A549 treated with Hydrocortisone at 1 μM for 4 hours (cell line): ENCODE results near the gene CCL4. TPM values are rescaled to one million over a fixed set of nuclear protein-coding genes. Genes with fewer than 3 reads are reported as not detected.

ENCODE experiments used
- total RNA-seq: library from RNA; stranded (reverse); fragments of 200-300 nt; extraction: Qiagen RNA extraction; gene quantifications from 5 replicates; pipeline ENCODE4 v1.2.3, GENCODE V29; 2022

Gene CCL4
- total RNA-seq, result not detected in 5 replicates

GRCh38 chr17:36103401-36103975 is at the start of gene CCL4:
Gene CCL4 (plus strand): TSS chr17:36103827. CDS start chr17:36103906, 79 bp downstream.

GRCh38 chr17:36063786-36064541 is 39.7 kb upstream of the CCL4 start, which contains the start of gene CCL18:
Gene CCL18 (plus strand): TSS chr17:36064272. CDS start chr17:36064343, 71 bp downstream.

GRCh38 chr17:36089888-36090836 is 13.5 kb upstream of the CCL4 start, which contains the start of gene CCL3:
Gene CCL3 (minus strand): TSS chr17:36090143. CDS start chr17:36090058, 85 bp downstream.

Other genes with a start within 250 kb of the CCL4 start
- not detected in 5 replicates for gene HEATR9, start 234.9 kb upstream of the CCL4 start, total RNA-seq
- 0.76 to 1.5 TPM (median 1.3 TPM) in 5 replicates for gene CCL5, start 223.5 kb upstream of the CCL4 start, total RNA-seq
- 2.4 to 3.0 TPM (median 2.8 TPM) in 5 replicates for gene RDM1, start 173.1 kb upstream of the CCL4 start, total RNA-seq
- gene LYZL6, start 160.1 kb upstream of the CCL4 start, total RNA-seq, result not detected in 5 replicates
- not detected in 5 replicates for gene CCL16, start 122.3 kb upstream of the CCL4 start, total RNA-seq
- gene CCL14, start 117.1 kb upstream of the CCL4 start, total RNA-seq, result not detected in 5 replicates
- gene CCL15, start 102.3 kb upstream of the CCL4 start, total RNA-seq, result 0.09 to 0.13 TPM in 2 of 5 replicates, not detected in the others
- gene CCL23, start 85.9 kb upstream of the CCL4 start, total RNA-seq, result not detected in 5 replicates
- not detected in 5 replicates for gene CCL18, start 39.6 kb upstream of the CCL4 start, total RNA-seq
- not detected in 5 replicates for gene CCL3, start 13.7 kb upstream of the CCL4 start, total RNA-seq
- 2.1 to 3.6 TPM (median 2.5 TPM) in 5 replicates for gene TBC1D3B, start 72.8 kb downstream of the CCL4 start, total RNA-seq
- gene CCL3L1, start 92.9 kb downstream of the CCL4 start, total RNA-seq, result not detected in 5 replicates
- gene CCL4L2, start 107.2 kb downstream of the CCL4 start, total RNA-seq, result not detected in 5 replicates
- gene TBC1D3I, start 160.7 kb downstream of the CCL4 start, total RNA-seq, result 0.10 to 0.27 TPM (median 0.17 TPM) in 5 replicates
- not detected in 5 replicates for gene TBC1D3G, start 220.1 kb downstream of the CCL4 start, total RNA-seq